ENCODE data around the gene MUS81. TPM values are rescaled to one million over a fixed set of nuclear protein-coding genes. Genes with fewer than 3 reads are reported as not detected.

The MUS81 gene
- total RNA-seq, 1 donor from 2014 or later: 49.4 TPM

DNA sequence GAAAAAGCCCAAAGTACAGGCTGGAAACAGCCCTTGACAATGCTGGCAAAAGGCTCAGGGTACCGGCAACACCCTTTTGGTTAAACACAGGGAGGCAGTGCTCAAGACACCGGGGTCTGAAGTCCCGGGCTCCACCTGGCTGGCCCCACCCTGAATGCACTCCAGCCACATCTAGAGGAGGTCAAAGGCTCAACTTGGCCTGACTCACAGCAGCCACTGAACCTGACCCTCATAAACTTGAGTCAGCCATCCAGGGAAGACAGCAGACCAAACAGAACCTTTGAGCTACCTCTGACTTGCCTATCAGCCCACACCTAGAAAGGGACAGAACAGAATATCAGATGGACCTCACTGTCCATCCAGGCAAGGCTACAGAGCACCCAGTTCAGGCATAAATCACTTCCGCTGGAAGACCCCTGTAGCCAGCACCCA, 6.1 kb upstream of the MUS81 start:
- peak; percentile 29 for DNase-seq
- no peak for TF ChIP-seq CTCF (IDR thresholded peaks at IDR 0.05)

DNA sequence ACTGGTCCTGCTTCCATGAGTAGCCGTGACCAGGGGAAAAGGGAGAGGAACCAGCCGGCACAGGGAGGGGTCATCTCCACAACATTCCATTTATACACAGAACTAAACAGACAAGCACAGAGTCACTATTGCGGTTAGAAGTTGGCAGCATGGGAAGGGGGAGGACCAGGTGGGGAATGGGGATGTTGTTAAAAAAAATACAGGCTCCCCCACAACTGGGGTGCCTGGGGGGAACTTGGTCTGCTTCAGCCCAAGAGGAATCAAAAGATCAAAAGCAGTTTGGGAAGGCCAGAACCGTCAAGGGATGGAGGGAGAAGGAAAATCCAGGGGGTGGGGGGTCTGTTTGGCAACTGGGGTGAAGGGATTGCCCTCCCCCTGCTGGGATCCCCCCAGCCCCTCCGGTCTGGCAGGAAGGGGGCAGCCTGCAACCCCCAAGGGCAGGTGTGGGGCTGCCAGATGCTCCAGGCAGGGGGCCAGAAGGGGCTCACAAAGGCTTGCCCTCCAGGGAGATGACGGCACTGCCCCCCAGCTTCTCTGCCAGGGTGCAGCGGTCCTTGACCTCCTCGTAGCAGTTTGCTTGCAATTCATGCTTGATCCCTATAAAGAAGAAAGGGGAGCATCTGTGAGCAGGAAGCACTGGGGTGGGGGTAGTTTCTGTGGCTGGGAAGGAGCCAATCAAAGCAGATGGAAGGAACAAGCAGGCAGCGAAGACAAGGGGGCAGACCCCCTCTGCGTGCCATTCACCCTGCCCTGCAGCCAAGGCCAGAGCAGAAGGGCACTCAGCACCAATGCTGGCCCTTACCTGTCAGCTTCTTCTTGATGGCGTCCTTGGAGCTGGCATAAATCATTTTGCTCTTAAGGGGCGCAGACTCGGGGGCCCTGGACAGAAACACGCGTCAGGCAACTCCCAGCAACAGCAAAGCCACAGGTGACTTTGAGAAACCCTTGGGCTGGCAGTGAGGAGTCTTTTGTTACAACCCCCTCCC, 5.1 kb upstream of the MUS81 start:
- ATAC-seq (no peak), DNase-seq (peak; percentile 62)
- peaks cover 20% of the 10 kb centered on the region for H3K4me1 ChIP-seq
- intact Hi-C loops (cut with DNase I): no loop called here
- H3K27me3 ChIP-seq: no peaks in the 10 kb centered on the region
- peaks cover 48% of the 10 kb centered on the region for H3K36me3 ChIP-seq
- TF ChIP-seq CTCF (IDR thresholded peaks at IDR 0.05): no peak
- H3K4me3 ChIP-seq: no peak overlapping the region
- no peaks in the 10 kb centered on the region for H3K9me3 ChIP-seq
- H3K27ac ChIP-seq: no peak overlapping the region

More for the DNA sequence above, 6.1 kb upstream of the MUS81 start:
- Histone ChIP-seq H3K27me3 (no peaks in the 10 kb centered on the region), H3K4me3 (no peak overlapping the region), H3K9me3 (no peaks in the 10 kb centered on the region), H3K4me1 (peaks cover 13% of the 10 kb centered on the region), H3K36me3 (peaks cover 48% of the 10 kb centered on the region), H3K27ac (no peak overlapping the region)
- ATAC-seq: no peak
- intact Hi-C loops (cut with DNase I): no loop called here

DNA sequence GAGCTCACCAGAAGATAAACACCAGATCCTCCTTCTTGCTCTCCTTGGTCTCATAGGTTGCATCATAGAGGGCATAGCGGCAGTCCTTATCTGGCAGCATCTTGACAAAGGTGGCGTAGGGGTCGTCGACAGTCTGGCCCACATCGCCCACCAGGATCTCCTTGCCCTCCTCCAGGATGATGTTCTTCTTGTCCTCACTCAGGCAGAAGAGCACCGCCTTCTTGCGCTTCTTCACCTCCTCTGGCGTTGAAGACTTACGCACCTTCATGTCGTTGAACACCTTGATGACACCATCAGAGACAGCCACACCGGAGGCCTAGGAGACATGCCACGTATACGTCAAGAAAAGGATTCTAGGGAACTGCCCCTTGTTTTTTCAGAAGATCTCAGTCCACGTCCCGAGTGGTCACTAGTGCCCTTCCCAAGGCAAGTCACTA, 4.3 kb upstream of the MUS81 start:
- H3K36me3 ChIP-seq: peaks cover 48% of the 10 kb centered on the region

GRCh38 chr11:65856689-65857499, 3.3 kb upstream of the MUS81 start:
- TF ChIP-seq CTCF (IDR thresholded peaks at IDR 0.05): no peak
- Histone ChIP-seq H3K4me1 (peaks cover 29% of the 10 kb centered on the region), H3K4me3 (peak overlapping the region; percentile 98), H3K27me3 (no peaks in the 10 kb centered on the region), H3K27ac (peak overlapping the region; percentile 97), H3K9me3 (no peaks in the 10 kb centered on the region), H3K36me3 (peaks cover 47% of the 10 kb centered on the region)
- ATAC-seq (peak; percentile 66), DNase-seq (peak; percentile 94)
- intact Hi-C loops (cut with DNase I): no loop called here

More for the DNA sequence above, 4.3 kb upstream of the MUS81 start:
- H3K4me3 ChIP-seq: peak overlapping the region; percentile 98
- H3K27ac ChIP-seq: peak overlapping the region; percentile 97
- no peaks in the 10 kb centered on the region for H3K9me3 ChIP-seq
- TF ChIP-seq CTCF (IDR thresholded peaks at IDR 0.05): no peak
- peaks cover 20% of the 10 kb centered on the region for H3K4me1 ChIP-seq
- intact Hi-C loops (cut with DNase I): no loop called here
- DNase-seq (peak; percentile 60), ATAC-seq (no peak)
- H3K27me3 ChIP-seq: no peaks in the 10 kb centered on the region

GRCh38 chr11:65857500-65857852, 2.8 kb upstream of the MUS81 start:
- ATAC-seq (peak; percentile 0), DNase-seq (no peak)
- Histone ChIP-seq H3K27me3 (no peaks in the 10 kb centered on the region), H3K36me3 (peaks cover 47% of the 10 kb centered on the region), H3K4me1 (peaks cover 31% of the 10 kb centered on the region), H3K9me3 (no peaks in the 10 kb centered on the region), H3K27ac (peak overlapping the region; percentile 97), H3K4me3 (peak overlapping the region; percentile 98)
- no peak for TF ChIP-seq CTCF (IDR thresholded peaks at IDR 0.05)
- intact Hi-C loops (cut with DNase I): no loop called here
